Endothelial cell of umbilical vein (primary cell): ENCODE results near the gene MREG. TPM values are rescaled to one million over a fixed set of nuclear protein-coding genes. Genes with fewer than 3 reads are reported as not detected.

ENCODE experiments used
- BruUV-seq: library from RNA; stranded (reverse); fragments of 400-500 nt; replicated peaks from 2 replicates; lab custom pipeline; 2021; lab: Mats Ljungman, UMichigan
- CTCF ChIA-PET: fragments of 300-600, 350-600 bp; sonication (Branson Sonifier 250); formaldehyde crosslinking; loops from one replicate; lab custom pipeline; 2021; ENCODE audit warnings: antibody characterized with exemption, inconsistent platforms; lab: Charles Lee
- POLR2A ChIA-PET: fragments of 300-600, 350-600 bp; sonication (Branson Sonifier 250); formaldehyde crosslinking; loops from one replicate; lab custom pipeline; 2021; ENCODE audit warnings: antibody characterized with exemption, inconsistent platforms; lab: Charles Lee
- DNase-seq: peaks from one replicate; pipeline ENCODE4 v3.0.0-alpha.2; 2011; ENCODE audit warnings: low read depth, low spot score
- FAIRE-seq: peaks from 2 replicates; lab custom pipeline; 2011; peaks lifted over from hg19 to GRCh38; lab: Jason Lieb, UNC
- H2AFZ ChIP-seq: 2 replicates; pipeline ENCODE4 v1.6.0; 2012; ENCODE audit warnings: low read depth, low read length, control low read depth, inconsistent platforms
- H3K27ac ChIP-seq: 2 replicates; pipeline ENCODE4 v1.5.1; 2011; ENCODE audit warnings: low read depth, mild to moderate bottlenecking, control low read depth, low read length, moderate library complexity; ENCODE audit not compliant: insufficient read depth
- H3K27me3 ChIP-seq, 2 experiments: 2 replicates each; pipeline versions ENCODE4 v1.6.0 to v1.6.1; 2011; ENCODE audit warnings: low read length in 2 of 2, mixed read lengths in 1 of 2; ENCODE audit not compliant: control insufficient read depth in 2 of 2, insufficient read depth in 2 of 2
- H3K36me3 ChIP-seq, 2 experiments: 2 replicates in 1 of 2; 3 replicates in 1 of 2; pipeline ENCODE4 v1.5.1; 2011; ENCODE audit warnings: low read length in 2 of 2, mild to moderate bottlenecking in 1 of 2, moderate library complexity in 1 of 2; ENCODE audit not compliant: control insufficient read depth in 2 of 2, insufficient read depth in 2 of 2; ENCODE audit errors: extremely low read depth in 1 of 2
- H3K4me1 ChIP-seq: 3 replicates; pipeline ENCODE4 v1.5.1; 2011; ENCODE audit warnings: mild to moderate bottlenecking, low read length; ENCODE audit not compliant: control insufficient read depth, insufficient read depth; ENCODE audit errors: extremely low read depth
- H3K4me2 ChIP-seq: 2 replicates; pipeline ENCODE4 v1.6.1; 2011; ENCODE audit warnings: low read length, control low read depth, mixed read lengths; ENCODE audit not compliant: insufficient read depth
- H3K4me3 ChIP-seq, 3 experiments: fragments of 200-600 bp in 1 of 3; sonication (generic), shearing (Covaris generic) in 1 of 3; replicated peaks in 1 of 3; 2 replicates each; pipeline ENCODE4 v1.5.1; 2011 to 2016; ENCODE audit warnings: control low read depth in 3 of 3, low read length in 3 of 3, mild to moderate bottlenecking in 2 of 3, inconsistent platforms in 1 of 3, low read depth in 1 of 3, moderate library complexity in 1 of 3; ENCODE audit not compliant: insufficient read depth in 1 of 3
- H3K79me2 ChIP-seq: 2 replicates; pipeline ENCODE4 v1.6.0; 2012; ENCODE audit warnings: low read length, inconsistent platforms; ENCODE audit not compliant: control insufficient read depth, insufficient read depth
- H3K9ac ChIP-seq: replicated peaks from 2 replicates; pipeline ENCODE3; 2011; ENCODE audit warnings: low read length, control low read depth; ENCODE audit not compliant: insufficient read depth; ENCODE audit errors: extremely low read depth
- H3K9me1 ChIP-seq: replicated peaks from 3 replicates; pipeline ENCODE4 v1.6.0; 2011; ENCODE audit warnings: mild to moderate bottlenecking, low read length; ENCODE audit not compliant: control insufficient read depth, insufficient read depth; ENCODE audit errors: extremely low read depth
- H3K9me3 ChIP-seq: replicated peaks from 2 replicates; pipeline ENCODE4 v1.5.1; 2012; ENCODE audit warnings: low read length, inconsistent platforms; ENCODE audit not compliant: control insufficient read depth, insufficient read depth
- H4K20me1 ChIP-seq: replicated peaks from 2 replicates; pipeline ENCODE3; 2011; ENCODE audit warnings: mild to moderate bottlenecking, low read length; ENCODE audit not compliant: control insufficient read depth, insufficient read depth; ENCODE audit errors: extremely low read depth
- EZH2 ChIP-seq: IDR thresholded peaks from 2 replicates; pipeline ENCODE4 v1.6.1; 2012; ENCODE audit warnings: borderline replicate concordance, low read depth, mild to moderate bottlenecking, moderate library complexity, low read length, inconsistent platforms; ENCODE audit not compliant: severe bottlenecking
- FOS ChIP-seq: IDR thresholded peaks from 2 replicates; pipeline ENCODE4 v1.6.1; 2011; ENCODE audit warnings: mild to moderate bottlenecking, low read length, moderate library complexity, borderline replicate concordance; ENCODE audit not compliant: insufficient read depth
- GATA2 ChIP-seq: IDR thresholded peaks from 2 replicates; pipeline ENCODE4 v1.7.0; 2011; ENCODE audit warnings: low read depth, mild to moderate bottlenecking, moderate library complexity, mixed read lengths, low read length; ENCODE audit not compliant: insufficient read length, insufficient read depth
- JUN ChIP-seq: IDR thresholded peaks from 2 replicates; pipeline ENCODE4 v1.6.1; 2011; ENCODE audit warnings: borderline replicate concordance, low read depth; ENCODE audit not compliant: insufficient read length, insufficient read depth
- MYC ChIP-seq: IDR thresholded peaks from one replicate; pipeline ENCODE4 v1.6.1; 2011; ENCODE audit warnings: mild to moderate bottlenecking, low read depth, low read length
- POLR2A ChIP-seq: IDR thresholded peaks from 2 replicates; pipeline ENCODE4 v1.6.1; 2012; ENCODE audit warnings: low read depth, mild to moderate bottlenecking, control low read depth, low read length
- POLR2AphosphoS5 ChIP-seq: IDR thresholded peaks from 2 replicates; pipeline ENCODE4 v1.6.1; 2012; ENCODE audit warnings: low read depth, mild to moderate bottlenecking, control low read depth, low read length, moderate library complexity; ENCODE audit not compliant: insufficient read depth
- dilution Hi-C: fragments of 300-500 bp; cut with MboI; formaldehyde crosslinking; loops from one replicate; pipeline ENCODE4 v1.15.0; 2019; ENCODE audit warnings: low sequenced_read_pairs; ENCODE audit not compliant: extremely low pct_ligation_motif_present
- intact Hi-C: fragments of 100-400 bp; cut with micrococcal nuclease; formaldehyde crosslinking; loops from one replicate; pipeline ENCODE4 v1.10.0; 2022
- polyA plus RNA-seq, 4 experiments: library from polyadenylated mRNA; depleted of rRNA in 3 of 4; stranded (reverse) in 3 of 4; unstranded in 1 of 4; fragments of >200 nt; gene quantifications; 2 replicates each; pipeline versions ENCODE4 v1.2.1 to v1.2.3, GENCODE V29; 2011 to 2012; ENCODE audit warnings: missing spikeins in 1 of 4
- total RNA-seq: library from RNA; stranded (reverse); gene quantifications from 2 replicates; pipeline ENCODE4 v1.2.3, GENCODE V29; 2021
- TF ChIP-seq, protein P1 (sequence below), 2 donors: IDR thresholded peaks; 1 replicate in 1 of 2; 2 replicates in 1 of 2; pipeline ENCODE4 v1.5.1; 2011; ENCODE audit warnings: low read length in 2 of 2, mild to moderate bottlenecking in 2 of 2, moderate library complexity in 2 of 2, control low read depth in 1 of 2, inconsistent platforms in 1 of 2, low read depth in 1 of 2; ENCODE audit not compliant: insufficient read depth in 1 of 2; ENCODE audit errors: extremely low read depth in 1 of 2
- TF ChIP-seq, protein P2 (sequence below): IDR thresholded peaks from 2 replicates; pipeline ENCODE4 v1.6.1; 2011; ENCODE audit not compliant: insufficient read depth, insufficient read length

MREG gene
- total and polyA plus RNA-seq, 2 donors (not counting 3 experiments of a cell fraction or from before 2014, with no cell fraction given): 0.41 to 3.9 TPM

DNA sequence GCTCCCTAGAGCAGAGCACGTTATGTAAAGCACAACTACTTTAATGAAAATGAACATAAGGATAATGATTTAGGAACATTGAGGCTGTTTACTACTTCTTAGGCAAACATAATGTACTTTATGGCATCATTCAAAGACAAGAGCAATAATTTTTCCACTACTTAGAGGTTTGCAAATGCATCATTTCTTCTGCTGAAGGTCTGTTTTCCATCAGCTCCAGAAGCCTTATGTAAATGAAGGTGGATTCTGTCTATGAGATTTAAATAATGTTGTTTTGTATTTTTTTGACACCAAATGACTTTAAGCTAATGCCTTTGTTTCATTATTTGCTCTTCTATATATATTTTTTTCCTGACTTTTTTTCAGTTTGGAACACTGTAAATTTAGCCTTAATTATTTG is 28.1 kb downstream of the MREG start:
- intact Hi-C loops: no loop called here
- no peaks in the 10 kb centered on the region for H4K20me1 ChIP-seq
- FAIRE-seq (no peak), DNase-seq (no peak)
- H3K79me2 ChIP-seq: no peaks in the 10 kb centered on the region
- TF ChIP-seq MYC: no peak
- TF ChIP-seq GATA2: no peak
- TF ChIP-seq FOS: no peak
- no peak for TF ChIP-seq POLR2AphosphoS5
- TF ChIP-seq EZH2: no peak
- no peak for TF ChIP-seq POLR2A
- TF ChIP-seq JUN: no peak
- TF ChIP-seq, protein P1, sequence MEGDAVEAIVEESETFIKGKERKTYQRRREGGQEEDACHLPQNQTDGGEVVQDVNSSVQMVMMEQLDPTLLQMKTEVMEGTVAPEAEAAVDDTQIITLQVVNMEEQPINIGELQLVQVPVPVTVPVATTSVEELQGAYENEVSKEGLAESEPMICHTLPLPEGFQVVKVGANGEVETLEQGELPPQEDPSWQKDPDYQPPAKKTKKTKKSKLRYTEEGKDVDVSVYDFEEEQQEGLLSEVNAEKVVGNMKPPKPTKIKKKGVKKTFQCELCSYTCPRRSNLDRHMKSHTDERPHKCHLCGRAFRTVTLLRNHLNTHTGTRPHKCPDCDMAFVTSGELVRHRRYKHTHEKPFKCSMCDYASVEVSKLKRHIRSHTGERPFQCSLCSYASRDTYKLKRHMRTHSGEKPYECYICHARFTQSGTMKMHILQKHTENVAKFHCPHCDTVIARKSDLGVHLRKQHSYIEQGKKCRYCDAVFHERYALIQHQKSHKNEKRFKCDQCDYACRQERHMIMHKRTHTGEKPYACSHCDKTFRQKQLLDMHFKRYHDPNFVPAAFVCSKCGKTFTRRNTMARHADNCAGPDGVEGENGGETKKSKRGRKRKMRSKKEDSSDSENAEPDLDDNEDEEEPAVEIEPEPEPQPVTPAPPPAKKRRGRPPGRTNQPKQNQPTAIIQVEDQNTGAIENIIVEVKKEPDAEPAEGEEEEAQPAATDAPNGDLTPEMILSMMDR (IDR thresholded peaks at IDR 0.05; ENCODE audit: extremely low read depth in 1 of 2, insufficient read depth in 1 of 2, low read depth in 1 of 2, low read length in 2 of 2): no peak
- TF ChIP-seq, protein P2, sequence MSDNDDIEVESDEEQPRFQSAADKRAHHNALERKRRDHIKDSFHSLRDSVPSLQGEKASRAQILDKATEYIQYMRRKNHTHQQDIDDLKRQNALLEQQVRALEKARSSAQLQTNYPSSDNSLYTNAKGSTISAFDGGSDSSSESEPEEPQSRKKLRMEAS: no peak
- ChIA-PET POLR2A (no interaction called here), CTCF (interaction anchor here (0.8 to 1.6 kb wide), 8 partner anchors 10 to 48 kb away, joined by 3 to 7 read pairs (median 4); no protein-coding TSS in a partner anchor)
- no peak overlapping the region for H3K27ac ChIP-seq
- BruUV-seq: no TSS peak
- no peaks in the 10 kb centered on the region for H3K4me1 ChIP-seq
- no peak overlapping the region for H3K4me2 ChIP-seq
- H3K36me3 ChIP-seq: no peaks in the 10 kb centered on the region
- H3K9me3 ChIP-seq: no peaks in the 10 kb centered on the region
- dilution Hi-C loops: no loop called here
- H2AFZ ChIP-seq: no peak overlapping the region
- H3K27me3 ChIP-seq: peaks cover 0 to 3% of the 10 kb centered on the region in 2 experiments
- no peak overlapping the region for H3K9ac ChIP-seq
- H3K9me1 ChIP-seq: no peaks in the 10 kb centered on the region
- no peak overlapping the region for H3K4me3 ChIP-seq
